Measurements from ENCODE around the gene RNF135. TPM values are rescaled to one million over a fixed set of nuclear protein-coding genes. Genes with fewer than 3 reads are reported as not detected.
"Not testable (repeated sequence)": the region's sequence is repeated elsewhere in the genome, so short reads cannot be mapped to it uniquely, and the experiment has no call there.

Gene RNF135
- total RNA-seq, 1 donor from 2014 or later = 5.6 TPM

DNA sequence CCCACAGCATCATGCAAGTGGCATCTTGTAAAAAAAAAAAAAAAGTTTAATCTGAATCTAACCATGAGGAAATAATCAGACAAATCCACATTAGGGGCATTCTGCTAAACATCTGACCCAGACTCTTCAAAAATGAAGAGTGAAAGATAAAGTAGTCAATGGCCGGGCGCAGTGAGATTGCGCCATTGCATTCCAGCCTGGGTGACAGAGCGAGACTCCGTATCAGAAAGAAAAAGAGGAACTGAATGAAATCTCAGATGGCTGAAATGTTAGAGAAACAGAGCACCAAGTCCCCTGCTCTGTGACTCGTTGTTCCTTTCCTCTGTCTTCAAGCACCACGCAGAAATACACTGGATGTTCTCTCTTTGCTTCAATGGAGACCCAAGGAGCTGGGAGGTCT lies 12.7 kb upstream of the RNF135 start:
- DNase-seq (ENCODE audit: low spot score, unreplicated experiment) = no peak
- Mint-ChIP-seq H3K27ac (no peak overlapping the region), H3K4me1 (ENCODE audit: low read depth) (no peaks in the 10 kb centered on the region), H3K27me3 (peaks cover 17% of the 10 kb centered on the region), H3K4me3 (ENCODE audit: low read depth) (no peak overlapping the region), H3K9me3 (ENCODE audit: low read depth) (no peaks in the 10 kb centered on the region), H3K36me3 (ENCODE audit: insufficient read depth) (no peaks in the 10 kb centered on the region)
- TF ChIP-seq, protein P1, sequence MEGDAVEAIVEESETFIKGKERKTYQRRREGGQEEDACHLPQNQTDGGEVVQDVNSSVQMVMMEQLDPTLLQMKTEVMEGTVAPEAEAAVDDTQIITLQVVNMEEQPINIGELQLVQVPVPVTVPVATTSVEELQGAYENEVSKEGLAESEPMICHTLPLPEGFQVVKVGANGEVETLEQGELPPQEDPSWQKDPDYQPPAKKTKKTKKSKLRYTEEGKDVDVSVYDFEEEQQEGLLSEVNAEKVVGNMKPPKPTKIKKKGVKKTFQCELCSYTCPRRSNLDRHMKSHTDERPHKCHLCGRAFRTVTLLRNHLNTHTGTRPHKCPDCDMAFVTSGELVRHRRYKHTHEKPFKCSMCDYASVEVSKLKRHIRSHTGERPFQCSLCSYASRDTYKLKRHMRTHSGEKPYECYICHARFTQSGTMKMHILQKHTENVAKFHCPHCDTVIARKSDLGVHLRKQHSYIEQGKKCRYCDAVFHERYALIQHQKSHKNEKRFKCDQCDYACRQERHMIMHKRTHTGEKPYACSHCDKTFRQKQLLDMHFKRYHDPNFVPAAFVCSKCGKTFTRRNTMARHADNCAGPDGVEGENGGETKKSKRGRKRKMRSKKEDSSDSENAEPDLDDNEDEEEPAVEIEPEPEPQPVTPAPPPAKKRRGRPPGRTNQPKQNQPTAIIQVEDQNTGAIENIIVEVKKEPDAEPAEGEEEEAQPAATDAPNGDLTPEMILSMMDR (IDR thresholded peaks at IDR 0.05; ENCODE audit: unreplicated experiment) = no peak

DNA sequence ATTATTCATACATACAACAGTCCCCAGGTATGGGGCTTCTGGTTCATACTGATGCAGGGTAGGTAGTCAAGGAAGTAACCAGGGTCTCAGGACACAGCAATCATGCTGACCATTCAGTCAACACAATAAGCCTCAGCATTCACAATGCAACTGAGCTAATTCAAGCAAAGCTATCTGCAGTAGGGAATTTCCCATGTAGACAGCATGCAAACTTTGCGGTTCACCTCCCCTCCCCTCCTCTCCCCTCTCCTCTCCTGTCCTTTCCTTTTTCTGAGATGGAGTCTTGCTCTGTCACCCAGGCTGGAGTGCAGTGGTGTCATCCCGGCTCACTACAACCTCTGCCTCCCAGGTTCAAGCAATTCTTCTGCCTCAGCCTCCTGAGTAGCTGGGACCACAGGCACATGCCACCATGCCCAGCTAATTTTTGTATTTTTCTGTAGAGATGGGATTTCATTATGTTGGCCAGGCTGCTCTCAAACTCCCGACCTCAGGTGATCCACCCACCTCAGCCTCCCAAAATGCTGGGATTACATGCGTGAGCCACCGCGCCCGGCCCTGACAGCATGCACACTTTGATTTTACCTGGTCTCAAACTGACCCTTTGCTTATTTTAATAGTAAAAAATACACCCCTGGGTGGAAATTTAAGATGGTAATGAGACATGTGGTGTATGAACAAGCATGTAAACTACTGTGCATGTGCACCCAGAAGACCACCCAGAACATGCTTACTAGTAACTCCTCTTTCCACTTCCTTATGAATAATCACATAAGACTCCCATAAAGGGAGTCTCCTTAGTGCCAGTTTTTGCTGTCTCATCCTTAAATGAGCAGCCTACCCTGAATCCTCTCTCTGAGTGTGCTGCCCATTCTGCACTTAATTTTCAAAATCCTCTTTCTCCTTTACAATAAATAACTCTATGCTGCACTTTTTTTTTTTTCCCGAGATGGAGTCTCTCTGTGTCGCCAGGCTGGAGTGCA lies 9.3 kb upstream of the RNF135 start:
- TF ChIP-seq, protein P1 (IDR thresholded peaks at IDR 0.05; ENCODE audit: unreplicated experiment) = no peak
- no peak overlapping the region for H3K27ac Mint-ChIP-seq
- H3K4me3 Mint-ChIP-seq (ENCODE audit: low read depth) = no peak overlapping the region
- no peaks in the 10 kb centered on the region for H3K4me1 Mint-ChIP-seq (ENCODE audit: low read depth)
- DNase-seq (ENCODE audit: low spot score, unreplicated experiment) = no peak
- no peaks in the 10 kb centered on the region for H3K9me3 Mint-ChIP-seq (ENCODE audit: low read depth)
- H3K27me3 Mint-ChIP-seq = peaks cover 14% of the 10 kb centered on the region
- no peaks in the 10 kb centered on the region for H3K36me3 Mint-ChIP-seq (ENCODE audit: insufficient read depth)

DNA sequence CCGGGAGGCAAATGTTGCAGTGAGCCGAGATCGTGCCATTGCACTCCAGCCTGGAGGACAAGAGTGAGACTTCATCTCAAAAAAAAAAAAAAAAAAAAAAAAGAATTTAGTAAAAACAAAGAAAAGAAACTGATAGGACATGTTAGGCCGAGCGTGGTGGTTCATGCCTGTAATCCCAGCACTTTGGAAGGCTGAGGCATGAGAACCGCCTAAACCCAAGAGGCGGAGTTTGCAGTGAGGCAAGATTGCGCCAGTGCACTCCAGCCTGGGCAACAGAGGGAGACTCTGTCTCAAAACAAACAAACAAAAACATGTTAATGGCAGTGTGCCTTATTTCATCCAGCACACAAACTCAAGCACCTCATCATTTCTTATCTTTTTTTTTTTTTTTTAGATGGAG lies 6.5 kb upstream of the RNF135 start:
- not testable (repeated sequence) for H3K27ac Mint-ChIP-seq; H3K4me3 Mint-ChIP-seq (ENCODE audit: low read depth); DNase-seq (ENCODE audit: low spot score, unreplicated experiment); H3K9me3 Mint-ChIP-seq (ENCODE audit: low read depth); H3K27me3 Mint-ChIP-seq; H3K36me3 Mint-ChIP-seq (ENCODE audit: insufficient read depth); H3K4me1 Mint-ChIP-seq (ENCODE audit: low read depth)

DNA sequence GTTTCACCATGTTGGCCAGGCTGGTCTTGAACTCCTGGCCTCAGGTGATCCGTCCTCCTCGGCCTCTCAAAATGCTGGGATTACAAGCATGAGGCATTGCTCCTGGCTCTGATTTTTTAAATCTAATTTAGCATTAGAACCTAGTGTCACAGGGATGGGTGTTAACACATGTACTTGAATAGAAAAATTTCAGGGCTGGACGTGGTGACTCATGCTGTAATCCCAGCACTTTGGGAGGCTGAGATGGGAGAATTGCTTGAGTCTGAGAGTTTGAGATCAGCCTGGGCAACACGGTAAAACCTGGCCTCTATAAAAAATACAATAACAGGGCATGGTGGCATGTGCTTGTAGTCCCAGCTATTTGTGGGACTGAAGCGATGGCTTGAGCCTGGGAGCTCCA lies 6.0 kb upstream of the RNF135 start:
- Mint-ChIP-seq H3K36me3 (ENCODE audit: insufficient read depth) (no peaks in the 10 kb centered on the region), H3K27ac (no peak overlapping the region), H3K27me3 (no peaks in the 10 kb centered on the region), H3K4me1 (ENCODE audit: low read depth) (peaks cover 1% of the 10 kb centered on the region), H3K4me3 (ENCODE audit: low read depth) (no peak overlapping the region), H3K9me3 (ENCODE audit: low read depth) (no peaks in the 10 kb centered on the region)
- DNase-seq (ENCODE audit: low spot score, unreplicated experiment) = no peak
- TF ChIP-seq, protein P1 (IDR thresholded peaks at IDR 0.05; ENCODE audit: unreplicated experiment) = no peak

DNA sequence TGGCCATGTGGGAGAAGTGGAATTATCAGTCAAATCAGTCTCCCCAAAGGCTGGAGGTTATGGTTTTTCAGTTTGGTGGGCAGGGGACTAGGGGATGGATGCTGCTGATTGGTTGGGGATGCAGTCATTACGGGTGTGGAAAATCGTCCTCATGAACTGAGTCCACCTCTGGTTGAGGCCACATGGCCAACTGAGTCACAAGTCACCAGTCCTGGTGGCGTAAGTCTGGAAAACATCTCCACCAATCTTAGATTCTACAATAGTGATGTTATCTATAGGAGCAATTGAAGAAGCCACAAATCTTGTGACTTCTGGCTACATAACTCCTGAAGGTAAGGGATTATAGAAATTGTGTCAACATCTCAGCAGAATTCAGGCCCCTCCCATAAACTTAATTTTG lies 5.2 kb upstream of the RNF135 start:
- H3K4me3 Mint-ChIP-seq (ENCODE audit: low read depth) = no peak overlapping the region
- no peaks in the 10 kb centered on the region for H3K36me3 Mint-ChIP-seq (ENCODE audit: insufficient read depth)

DNA sequence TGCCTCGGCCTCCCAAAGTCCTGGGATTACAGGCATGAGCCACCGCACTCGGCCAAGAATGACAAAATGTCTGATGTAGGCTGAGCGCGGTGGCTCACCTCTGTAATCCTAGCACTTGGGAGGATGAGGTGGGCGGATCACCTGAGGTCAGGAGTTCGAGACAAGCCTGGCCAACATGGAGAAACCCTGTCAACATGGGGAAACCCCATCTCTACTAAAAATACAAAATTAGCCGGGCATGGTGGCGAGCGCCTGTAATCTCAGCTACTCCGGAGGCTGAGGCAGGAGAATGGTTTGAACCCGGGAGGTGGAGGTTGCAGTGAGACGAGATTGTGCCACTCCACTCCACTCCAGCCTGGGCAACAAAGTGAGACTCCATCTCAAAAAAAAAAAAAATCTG lies 2.9 kb upstream of the RNF135 start:
- not testable (repeated sequence) for H3K36me3 Mint-ChIP-seq (ENCODE audit: insufficient read depth); H3K4me3 Mint-ChIP-seq (ENCODE audit: low read depth); H3K27me3 Mint-ChIP-seq; H3K9me3 Mint-ChIP-seq (ENCODE audit: low read depth); H3K27ac Mint-ChIP-seq; DNase-seq (ENCODE audit: low spot score, unreplicated experiment)
- H3K4me1 Mint-ChIP-seq (ENCODE audit: low read depth) = peaks cover 12% of the 10 kb centered on the region

More for the DNA sequence above, 5.2 kb upstream of the RNF135 start:
- Mint-ChIP-seq H3K27ac (no peak overlapping the region), H3K9me3 (ENCODE audit: low read depth) (no peaks in the 10 kb centered on the region), H3K27me3 (no peaks in the 10 kb centered on the region), H3K4me1 (ENCODE audit: low read depth) (peaks cover 8% of the 10 kb centered on the region)
- TF ChIP-seq, protein P1 (IDR thresholded peaks at IDR 0.05; ENCODE audit: unreplicated experiment) = no peak
- DNase-seq (ENCODE audit: low spot score, unreplicated experiment) = no peak
